ENCODE data around the gene TPM2.

Gene TPM2

DNA sequence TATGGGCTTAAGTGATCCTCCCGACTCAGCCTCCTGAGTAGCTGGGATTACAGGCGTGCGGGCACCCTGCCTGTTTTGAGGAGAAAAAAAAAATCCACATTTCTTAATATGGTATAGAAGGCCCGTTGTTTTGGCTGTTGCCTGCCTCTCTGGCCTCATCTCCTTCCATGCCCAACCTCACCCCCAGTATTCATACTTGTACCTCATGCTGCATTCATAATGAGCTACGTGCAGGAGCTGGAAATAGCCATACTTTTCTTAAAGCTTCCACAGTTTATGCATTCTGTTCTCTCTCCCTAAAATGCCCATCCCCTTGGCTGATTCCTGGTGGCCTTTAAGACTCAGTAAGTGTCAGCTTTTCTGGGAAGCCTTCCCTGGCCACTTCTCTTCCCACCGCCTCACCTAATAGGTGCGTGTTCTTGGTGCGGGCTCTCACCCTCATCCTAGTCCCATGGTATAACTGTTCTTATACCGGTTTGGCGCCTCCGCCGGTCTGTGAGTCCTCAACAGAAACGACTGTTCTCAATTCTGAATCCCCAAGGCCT, 2.1 kb upstream of the TPM2 start:
- DNase-seq, result no peak

DNA sequence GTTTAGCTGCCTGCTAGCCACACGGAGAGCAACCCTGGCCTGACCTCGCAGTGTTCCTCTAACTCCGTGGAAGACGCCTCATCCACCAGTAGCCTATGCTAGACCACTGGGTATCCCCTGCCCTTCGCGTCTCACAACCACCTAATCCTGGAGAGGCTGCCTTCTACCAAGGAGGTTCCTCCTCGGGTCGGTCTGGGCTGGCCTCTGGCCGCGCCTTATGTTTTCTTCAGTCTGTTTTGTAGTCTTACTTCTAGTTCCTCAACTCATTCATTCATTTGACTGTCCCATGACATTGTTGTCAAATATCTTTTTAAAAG, 1.6 kb upstream of the TPM2 start:
- DNase-seq, result no peak

DNA sequence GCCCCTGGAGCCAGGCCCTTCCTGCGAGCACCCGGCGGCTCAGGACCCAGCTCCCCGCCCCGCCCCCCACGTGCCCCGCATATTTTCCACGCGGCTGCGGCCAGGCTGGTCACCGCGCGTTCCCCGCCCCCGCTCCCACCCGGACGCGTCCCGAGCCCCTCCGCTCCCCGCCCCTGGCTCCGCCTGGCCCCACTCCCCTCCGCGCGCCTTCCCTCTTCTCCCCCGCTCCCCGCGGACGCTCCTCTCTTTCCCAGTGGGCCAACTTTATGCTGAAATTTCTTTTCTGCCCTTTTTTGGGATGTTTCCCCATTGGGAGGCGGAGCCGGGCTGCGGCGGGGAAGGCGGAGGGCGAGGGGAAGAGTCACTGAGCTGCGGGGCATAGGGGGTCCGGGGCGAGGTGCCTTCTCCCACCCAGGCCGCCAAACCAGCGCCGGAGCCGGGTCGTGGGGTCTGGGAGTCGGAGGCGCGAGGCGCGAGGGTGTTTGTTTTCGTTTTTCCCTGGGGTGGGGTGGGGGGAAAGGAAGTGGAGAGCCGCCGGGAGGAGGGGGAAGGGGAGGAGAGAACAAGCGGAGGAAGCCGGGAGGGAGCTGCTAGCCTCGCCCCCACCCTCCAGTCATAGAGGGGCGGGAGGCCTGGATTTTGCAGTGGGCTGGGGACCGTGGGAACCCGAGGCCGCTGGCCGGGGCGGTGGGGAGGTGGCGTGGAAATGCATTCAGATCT, 1.0 kb upstream of the TPM2 start:
- DNase-seq, result no peak

DNA sequence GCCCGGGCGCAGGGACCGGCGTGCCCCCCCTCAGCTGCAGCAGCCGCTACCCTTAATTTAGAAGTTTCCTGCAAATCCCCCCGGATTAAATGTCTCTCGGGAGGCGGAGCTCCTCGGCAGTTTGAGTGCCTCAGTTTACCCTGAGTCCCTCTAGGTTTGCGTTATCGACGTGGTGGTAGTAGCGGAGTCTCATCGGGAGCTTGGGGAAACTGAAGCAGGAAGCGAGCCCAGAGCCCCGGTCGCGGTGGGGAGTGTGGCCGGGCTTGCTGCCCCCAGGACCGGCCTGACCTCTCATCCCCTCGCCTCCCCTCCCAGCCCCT, 529 bp upstream of the TPM2 start:
- DNase-seq, result no peak

DNA sequence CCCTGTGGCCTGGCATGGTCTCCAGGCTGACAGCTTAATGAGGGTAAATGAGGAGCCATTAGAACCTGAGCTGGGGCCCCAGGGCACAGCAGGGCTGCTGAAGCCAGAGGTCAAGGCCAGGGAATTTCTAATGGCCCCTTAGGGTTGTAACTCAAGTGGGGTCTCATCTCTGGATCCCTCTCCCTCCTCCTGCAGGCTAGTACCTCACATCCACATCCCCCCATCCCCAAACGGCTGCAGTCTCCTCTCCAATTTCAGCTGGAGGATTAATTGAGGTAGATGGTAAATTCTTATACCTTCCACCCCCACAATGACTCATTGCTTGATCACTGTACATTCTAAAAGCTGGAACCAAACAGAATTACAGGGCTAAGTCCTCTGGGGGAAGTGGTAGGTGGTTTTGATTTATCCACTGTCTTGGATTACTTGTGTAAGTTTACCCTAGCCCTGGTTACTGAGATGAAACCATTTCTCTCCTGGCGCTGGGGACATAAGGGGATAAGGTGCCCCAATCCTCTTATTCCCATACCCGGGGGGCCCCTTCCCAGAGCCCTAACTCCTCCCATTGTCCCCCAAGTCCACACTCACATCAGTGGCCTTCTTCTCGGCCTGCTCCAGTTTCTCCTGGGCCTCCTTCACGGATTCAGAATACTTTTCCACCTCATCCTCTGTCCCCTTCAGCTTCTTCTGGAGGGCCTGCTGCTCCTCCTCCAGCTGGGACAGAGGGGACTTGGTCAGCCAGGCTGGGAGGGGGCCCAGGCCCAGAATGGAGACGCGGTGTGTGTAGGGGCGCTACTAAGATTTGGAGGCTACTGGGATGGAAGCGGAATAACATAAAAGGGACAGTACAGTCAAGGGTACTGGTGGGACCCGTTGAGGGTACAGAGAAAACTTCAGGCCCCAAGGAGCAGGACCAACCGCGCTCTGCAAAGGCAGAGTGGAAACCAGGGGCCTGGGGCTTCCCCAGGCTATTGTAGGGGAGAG, 875 bp downstream of the TPM2 start:
- no peak for DNase-seq

DNA sequence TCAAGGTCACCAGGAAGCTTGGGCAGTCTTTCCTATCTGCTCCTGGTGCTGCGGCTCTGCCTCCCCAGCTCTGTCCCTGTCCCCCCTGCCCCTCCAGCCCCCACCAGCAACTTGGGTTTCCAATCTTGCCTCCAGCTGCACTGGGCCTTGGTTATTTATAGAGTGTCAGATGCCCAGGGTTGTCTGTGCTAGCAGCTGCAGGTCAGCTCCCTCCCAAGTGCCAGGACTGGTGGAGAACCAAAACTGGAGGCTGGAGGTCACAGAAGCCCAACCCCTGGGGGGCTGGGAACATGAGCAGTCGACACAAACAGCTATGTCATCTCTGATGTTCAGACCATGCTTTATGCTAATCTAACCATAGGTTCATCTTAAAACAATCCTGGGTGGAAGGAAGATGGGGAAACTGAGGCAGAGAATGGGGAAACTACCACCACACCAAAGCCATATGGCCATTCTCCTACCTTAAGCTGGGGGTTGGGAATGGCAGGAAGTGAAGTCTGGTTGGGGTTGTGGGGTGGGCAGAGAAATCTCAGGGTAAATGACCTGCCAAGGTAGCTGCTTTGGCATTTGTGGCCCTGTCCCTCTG, 1.7 kb downstream of the TPM2 start:
- no peak for DNase-seq

DNA sequence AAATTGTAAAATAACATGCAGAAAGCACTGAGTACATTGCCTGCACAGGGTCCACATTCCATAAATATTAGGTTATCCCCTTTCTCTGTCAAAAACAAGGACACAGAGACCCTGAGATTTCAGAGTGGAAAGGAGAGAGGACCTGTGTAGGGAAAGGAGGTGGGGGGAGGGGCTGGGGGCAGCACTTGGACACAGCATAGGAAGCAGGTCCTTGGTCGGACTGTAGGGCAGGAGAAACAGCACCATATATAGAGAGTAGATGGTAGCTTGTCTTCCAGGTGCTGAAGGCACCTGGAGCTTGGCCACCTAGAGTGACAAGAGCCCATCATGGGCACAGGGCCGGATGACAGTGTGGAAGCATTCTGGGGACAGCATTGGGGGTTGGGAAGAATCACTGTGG, 2.4 kb downstream of the TPM2 start:
- DNase-seq, result no peak

DNA sequence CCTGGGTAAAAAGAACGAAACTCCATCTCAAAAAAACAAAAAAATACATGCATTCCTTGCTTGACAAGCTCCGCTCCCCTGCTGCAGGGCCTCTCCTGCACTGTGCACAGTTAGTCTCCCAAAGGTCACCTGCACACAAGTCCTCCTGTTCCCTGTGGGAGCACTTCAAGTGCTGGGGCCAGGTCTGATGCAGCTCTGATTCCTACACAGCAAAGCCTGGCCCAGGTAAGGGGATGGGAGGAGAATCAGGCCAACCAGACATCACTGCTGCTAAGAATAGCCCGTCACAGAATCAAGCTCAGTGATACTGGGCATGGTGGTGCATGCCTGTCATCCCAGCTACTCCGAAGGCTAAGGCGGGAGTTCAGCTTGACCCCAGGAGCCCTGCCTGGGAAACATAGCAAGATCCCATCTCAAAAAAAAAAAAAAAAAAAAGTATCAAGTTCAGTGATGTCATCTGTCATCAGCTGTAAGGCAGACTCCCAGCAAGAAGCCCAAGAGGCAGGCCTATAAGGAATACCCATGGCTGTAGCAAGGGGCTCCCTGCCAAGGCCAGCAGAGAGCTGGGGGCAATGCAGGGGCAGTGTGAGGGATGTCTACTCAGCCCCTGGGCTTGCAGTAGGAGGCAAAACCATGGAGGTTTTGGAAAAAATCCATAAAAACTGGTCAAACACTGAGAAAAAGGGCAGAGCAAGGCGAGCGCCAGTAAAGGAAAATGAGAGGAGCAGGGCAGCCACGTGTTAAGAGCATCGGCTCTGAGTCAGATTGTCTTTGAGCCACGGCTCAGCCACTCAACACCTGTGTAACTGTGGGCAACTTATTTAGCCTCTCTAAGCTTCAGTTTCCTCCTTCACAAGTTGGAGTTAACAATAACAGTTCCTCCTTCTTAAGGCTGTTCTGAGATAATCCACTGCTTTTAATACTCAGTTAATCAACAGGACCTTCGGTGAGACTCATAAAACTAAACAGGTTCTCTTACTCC, 3.2 kb downstream of the TPM2 start:
- no peak for DNase-seq

DNA sequence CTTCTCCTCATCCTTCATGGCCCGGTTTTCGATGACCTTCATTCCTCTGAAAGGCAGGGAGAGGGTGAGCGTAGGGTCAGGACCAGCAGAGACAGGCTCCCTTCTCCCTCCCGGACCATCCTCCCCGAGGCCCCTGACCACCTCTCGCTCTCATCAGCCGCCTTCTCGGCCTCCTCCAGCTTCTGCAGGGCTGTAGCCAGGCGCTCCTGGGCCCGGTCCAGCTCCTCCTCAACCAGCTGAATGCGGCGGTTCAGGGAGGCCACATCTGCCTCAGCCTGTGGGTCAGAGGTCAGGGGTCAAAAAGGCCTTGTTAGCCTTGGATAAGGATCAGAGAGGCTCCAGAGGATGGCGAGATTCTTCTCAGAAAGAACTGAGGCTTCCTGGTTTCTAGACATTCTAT, 4.2 kb downstream of the TPM2 start:
- DNase-seq, result no peak

DNA sequence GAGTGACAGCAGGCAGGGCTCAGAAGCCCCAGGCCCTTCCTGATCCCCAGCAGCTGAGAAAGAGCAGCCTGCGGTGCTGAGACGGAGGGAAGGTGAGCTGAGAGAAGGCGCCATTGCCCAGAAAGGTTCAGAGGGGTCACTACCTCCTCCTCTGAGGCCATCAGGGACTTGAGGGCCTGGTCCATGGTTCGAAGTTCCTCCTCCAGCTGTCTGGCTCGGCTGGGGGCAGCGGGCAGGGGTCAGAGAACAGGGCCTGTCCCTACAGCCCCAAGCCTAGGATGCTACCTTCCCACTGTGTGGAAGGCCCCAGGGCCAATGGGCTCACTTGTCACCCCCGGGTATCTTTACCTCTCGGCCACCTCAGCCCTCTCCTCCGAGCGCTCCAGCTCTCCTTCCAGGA, 4.8 kb downstream of the TPM2 start:
- no peak for DNase-seq

DNA sequence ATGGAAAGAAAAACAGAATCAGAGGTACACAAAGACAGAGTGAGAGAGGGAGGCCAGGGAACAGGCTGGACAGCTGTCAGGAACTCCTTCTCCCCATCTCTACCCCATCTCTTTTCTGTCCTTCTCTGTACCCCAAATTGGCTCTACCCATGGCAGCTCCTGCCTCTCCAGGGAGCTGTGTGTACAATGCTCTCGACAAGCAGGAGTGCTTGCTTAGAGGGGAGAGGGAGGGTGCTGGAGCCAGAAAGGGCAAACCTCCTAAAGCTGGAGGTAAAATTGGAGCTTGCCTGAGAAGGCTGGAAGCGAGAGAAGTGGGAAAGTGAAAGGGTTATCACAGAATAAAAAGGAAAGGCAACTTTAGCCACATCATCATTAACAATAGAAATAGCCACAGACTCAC, 6.4 kb downstream of the TPM2 start:
- no peak for DNase-seq

DNA sequence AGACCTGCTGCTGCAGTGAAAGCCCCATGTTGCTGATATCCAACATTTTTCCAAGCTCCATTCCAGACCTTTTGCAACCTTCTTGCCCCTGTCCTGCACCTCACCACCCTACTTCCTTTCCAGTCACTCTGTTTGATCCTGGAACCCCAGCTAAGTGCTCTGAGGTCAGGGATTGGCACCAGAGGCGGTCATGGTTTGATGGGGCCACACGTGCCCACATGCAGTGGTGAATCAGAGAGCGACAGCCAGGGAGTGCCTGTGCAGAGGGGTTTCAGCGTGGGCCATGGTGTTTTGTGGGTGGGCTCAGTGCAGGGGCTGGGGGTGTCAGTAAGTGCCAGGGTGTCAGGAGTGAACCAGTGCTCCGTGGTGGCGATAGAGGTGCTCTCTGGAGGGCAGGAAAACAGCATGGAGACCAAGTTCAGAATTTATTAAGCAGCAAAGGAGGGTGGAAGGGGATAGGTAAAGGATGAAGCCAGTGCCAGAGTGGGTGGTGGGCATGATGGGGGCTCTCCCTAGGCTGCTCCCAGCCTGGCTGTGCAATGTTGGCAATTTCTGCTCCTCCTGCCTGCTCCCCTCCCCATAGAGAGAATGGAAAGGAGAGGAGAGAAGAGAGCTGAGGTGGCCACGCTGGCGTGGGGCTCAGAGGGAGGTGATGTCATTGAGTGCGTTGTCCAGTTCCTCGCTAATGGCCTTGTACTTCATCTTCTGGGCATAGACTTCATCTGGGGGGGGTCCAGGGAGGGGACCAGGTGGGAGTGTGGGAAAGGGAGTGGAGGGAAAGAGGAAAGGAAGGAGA, 7.0 kb downstream of the TPM2 start:
- DNase-seq, result no peak

DNA sequence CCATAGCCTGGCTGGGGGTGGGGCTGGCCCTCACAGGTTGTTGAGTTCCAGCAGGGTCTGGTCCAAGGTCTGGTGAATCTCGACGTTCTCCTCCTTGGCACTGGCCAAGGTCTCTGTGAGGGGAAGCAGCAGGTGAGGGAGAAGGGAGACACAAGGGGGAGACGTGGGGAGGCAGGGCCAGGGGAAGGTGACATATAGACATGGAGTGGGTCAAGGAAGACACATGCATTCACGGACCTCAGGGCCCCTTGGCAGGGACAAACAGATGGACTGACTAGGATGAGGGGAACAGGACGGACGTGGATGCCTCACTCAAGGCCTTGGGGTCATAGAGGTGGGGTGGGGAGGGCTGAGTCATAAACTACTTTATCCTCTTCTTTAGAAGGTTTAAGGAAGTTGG, 7.7 kb downstream of the TPM2 start:
- no peak for DNase-seq

DNA sequence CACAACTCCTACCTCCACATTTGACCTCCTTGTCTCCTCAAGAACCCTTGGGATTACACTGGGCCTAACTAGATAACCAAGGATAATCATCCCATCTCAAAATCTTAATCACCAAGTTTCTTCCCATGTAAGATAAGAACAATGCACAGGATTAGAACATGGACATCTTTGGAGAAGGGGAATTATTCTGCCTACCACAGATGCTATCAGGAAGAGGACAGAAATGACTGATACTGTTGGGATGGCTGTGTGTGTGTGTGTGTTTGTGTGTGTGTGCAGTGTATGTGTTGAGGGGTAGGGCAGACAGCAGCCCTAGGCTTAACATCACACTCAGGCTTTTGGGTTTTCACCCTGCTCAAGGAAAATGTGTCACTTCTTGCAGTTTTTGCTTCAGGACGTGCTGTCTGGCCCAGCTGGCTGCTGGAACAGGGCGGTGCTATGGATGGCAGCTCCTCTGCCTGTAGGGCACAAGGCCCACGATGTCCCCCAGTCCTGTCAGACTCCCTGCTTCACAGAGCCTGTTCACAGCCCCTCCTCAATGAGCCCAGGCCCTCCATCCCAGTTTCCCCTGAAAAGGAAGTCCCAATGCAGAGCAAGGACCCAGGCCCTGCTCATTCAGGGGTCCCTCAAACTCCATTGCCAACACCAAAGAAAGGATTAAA, 8.3 kb downstream of the TPM2 start:
- no peak for DNase-seq

DNA sequence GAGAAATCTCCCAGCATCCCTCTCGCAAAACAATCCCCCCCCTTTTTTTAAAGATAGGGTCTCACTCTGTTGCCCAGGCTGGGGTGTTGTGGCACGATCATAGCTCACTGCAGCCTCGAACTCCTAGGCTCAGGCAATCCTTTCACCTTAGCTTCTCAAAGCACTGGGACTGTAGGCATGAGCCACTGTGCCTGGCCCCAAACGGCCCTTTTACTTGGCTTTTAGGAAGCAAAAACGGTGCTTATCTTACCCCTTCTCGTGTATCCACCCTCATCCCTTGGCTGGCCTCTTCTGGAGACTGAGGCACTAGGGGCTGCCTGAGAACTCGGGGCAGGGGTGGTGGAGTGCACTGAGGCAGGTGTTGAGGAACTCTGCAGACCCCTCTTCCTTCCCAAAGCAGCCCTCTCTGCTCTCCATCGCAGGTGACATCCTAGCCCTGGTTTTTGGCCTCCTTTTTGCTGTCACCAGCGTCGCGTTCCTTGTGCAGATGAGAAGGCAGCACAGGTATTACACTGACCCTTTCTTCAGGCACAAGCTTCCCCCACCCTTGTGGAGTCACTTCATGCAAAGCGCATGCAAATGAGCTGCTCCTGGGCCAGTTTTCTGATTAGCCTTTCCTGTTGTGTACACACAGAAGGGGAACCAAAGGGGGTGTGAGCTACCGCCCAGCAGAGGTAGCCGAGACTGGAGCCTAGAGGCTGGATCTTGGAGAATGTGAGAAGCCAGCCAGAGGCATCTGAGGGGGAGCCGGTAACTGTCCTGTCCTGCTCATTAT, 9.2 kb downstream of the TPM2 start:
- DNase-seq, result no peak

DNA sequence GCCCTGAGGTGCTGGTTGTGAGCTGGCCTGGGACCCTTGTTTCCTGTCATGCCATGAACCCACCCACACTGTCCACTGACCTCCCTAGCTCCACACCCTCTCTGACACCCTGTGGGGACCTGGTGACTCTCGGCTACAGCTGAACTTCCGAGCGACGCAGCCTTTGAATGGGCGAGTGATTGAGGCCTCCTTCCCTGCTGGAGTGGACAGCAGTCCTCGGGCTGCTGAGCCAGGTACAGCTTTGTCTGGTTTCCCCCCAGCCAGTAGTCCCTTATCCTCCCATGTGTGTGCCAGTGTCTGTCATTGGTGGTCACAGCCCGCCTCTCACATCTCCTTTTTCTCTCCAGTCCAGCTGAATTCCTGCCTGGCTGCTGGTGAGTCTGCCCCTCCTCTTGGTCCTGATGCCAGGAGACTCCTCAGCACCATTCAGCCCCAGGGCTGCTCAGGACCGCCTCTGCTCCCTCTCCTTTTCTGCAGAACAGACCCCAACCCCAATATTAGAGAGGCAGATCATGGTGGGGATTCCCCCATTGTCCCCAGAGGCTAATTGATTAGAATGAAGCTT, 9.9 kb downstream of the TPM2 start:
- DNase-seq, result no peak

DNA sequence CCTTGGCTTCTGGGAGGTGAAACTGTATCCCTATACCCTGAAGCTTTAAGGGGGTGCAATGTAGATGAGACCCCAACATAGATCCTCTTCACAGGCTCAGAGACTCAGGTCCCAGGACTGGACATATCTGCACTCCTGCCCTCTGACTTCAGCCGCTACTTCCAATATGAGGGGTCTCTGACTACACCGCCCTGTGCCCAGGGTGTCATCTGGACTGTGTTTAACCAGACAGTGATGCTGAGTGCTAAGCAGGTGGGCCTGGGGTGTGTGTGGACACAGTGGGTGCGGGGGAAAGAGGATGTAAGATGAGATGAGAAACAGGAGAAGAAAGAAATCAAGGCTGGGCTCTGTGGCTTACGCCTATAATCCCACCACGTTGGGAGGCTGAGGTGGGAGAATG, 10.6 kb downstream of the TPM2 start:
- no peak for DNase-seq

DNA sequence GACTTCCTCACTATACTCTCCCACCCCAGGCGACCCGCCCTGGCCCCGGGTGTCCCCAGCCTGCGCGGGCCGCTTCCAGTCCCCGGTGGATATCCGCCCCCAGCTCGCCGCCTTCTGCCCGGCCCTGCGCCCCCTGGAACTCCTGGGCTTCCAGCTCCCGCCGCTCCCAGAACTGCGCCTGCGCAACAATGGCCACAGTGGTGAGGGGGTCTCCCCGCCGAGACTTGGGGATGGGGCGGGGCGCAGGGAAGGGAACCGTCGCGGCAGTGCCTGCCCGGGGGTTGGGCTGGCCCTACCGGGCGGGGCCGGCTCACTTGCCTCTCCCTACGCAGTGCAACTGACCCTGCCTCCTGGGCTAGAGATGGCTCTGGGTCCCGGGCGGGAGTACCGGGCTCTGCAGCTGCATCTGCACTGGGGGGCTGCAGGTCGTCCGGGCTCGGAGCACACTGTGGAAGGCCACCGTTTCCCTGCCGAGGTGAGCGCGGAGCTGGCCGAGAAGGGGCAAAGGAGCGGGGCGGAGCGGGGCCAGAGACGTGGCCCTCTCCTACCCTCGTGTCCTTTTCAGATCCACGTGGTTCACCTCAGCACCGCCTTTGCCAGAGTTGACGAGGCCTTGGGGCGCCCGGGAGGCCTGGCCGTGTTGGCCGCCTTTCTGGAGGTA, 13.9 kb downstream of the TPM2 start:
- DNase-seq, result no peak

DNA sequence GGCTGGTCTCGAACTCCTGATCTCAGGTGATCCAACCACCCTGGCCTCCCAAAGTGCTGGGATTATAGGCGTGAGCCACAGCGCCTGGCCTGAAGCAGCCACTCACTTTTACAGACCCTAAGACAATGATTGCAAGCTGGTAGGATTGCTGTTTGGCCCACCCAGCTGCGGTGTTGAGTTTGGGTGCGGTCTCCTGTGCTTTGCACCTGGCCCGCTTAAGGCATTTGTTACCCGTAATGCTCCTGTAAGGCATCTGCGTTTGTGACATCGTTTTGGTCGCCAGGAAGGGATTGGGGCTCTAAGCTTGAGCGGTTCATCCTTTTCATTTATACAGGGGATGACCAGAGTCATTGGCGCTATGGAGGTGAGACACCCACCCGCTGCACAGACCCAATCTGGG, 14.5 kb downstream of the TPM2 start:
- DNase-seq, result no peak

DNA sequence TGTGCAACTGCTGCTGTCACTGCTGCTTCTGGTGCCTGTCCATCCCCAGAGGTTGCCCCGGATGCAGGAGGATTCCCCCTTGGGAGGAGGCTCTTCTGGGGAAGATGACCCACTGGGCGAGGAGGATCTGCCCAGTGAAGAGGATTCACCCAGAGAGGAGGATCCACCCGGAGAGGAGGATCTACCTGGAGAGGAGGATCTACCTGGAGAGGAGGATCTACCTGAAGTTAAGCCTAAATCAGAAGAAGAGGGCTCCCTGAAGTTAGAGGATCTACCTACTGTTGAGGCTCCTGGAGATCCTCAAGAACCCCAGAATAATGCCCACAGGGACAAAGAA, 15.7 kb downstream of the TPM2 start:
- no peak for DNase-seq
